Tongue (tissue), 2 donors: ENCODE data around the gene PCDHGA12. TPM values are rescaled to one million over a fixed set of nuclear protein-coding genes. Genes with fewer than 3 reads are reported as not detected.
A peak's percentile ranks its signal among the peaks of the same experiment; 100 is the strongest.
"Not testable (repeated sequence)": the region's sequence is repeated elsewhere in the genome, so short reads cannot be mapped to it uniquely, and the experiment has no call there.

Experiments
- DNase-seq: peaks from one replicate; pipeline ENCODE4 v3.0.0-alpha.2; 2015
- total RNA-seq: library from RNA; depleted of rRNA; stranded (reverse); fragments of >200 nt; gene quantifications from one replicate; pipeline ENCODE4 v1.2.3, GENCODE V29; 2014

Gene PCDHGA12
- total RNA-seq, 1 donor from 2014 or later = 5.1 TPM

GRCh38 chr5:141407790-141408505 lies 22.4 kb upstream of the PCDHGA12 start, which contains the start of gene PCDHGB6:
Gene PCDHGB6, plus strand, starts transcription at chr5:141408021. Its CDS starts 182 bp downstream, at chr5:141408203.
- peak; percentile 50 for DNase-seq

- DNase-seq = no peak
These were observed 20.6 kb upstream of the PCDHGA12 start for GRCh38 chr5:141409598-141410306.

- DNase-seq = no peak
These were observed 18.7 kb upstream of the PCDHGA12 start for GRCh38 chr5:141411575-141411974.

GRCh38 chr5:141412854-141413539 lies 17.3 kb upstream of the PCDHGA12 start, which contains the start of gene PCDHGA10:
Gene PCDHGA10, plus strand, starts transcription at chr5:141412987. Its CDS starts 189 bp downstream, at chr5:141413176.
- peak; percentile 39 for DNase-seq

- DNase-seq = no peak
These were observed 16.7 kb upstream of the PCDHGA12 start for GRCh38 chr5:141413540-141414069.

- DNase-seq = not testable (repeated sequence)
These were observed 15.6 kb upstream of the PCDHGA12 start for GRCh38 chr5:141414548-141415274.

GRCh38 chr5:141415275-141415618 lies 15.1 kb upstream of the PCDHGA12 start:
- DNase-seq = not testable (repeated sequence)

- DNase-seq = peak; percentile 64
These were observed 12.7 kb upstream of the PCDHGA12 start, which contains the start of gene PCDHGB7 for GRCh38 chr5:141417494-141418172. Gene PCDHGB7, plus strand, starts transcription at chr5:141417677. Its CDS starts 183 bp downstream, at chr5:141417860.

GRCh38 chr5:141419074-141419880 lies 11.0 kb upstream of the PCDHGA12 start:
- no peak for DNase-seq

GRCh38 chr5:141420855-141421488 lies 9.3 kb upstream of the PCDHGA12 start, which contains the start of gene PCDHGA11:
Gene PCDHGA11, plus strand, starts transcription at chr5:141421051. Its CDS starts 177 bp downstream, at chr5:141421228.
- DNase-seq = peak; percentile 37

- DNase-seq = no peak
These were observed 8.8 kb upstream of the PCDHGA12 start for GRCh38 chr5:141421489-141421855.

GRCh38 chr5:141422742-141423291 lies 7.5 kb upstream of the PCDHGA12 start:
- DNase-seq = no peak

GRCh38 chr5:141427783-141428426 lies 2.4 kb upstream of the PCDHGA12 start:
- DNase-seq = no peak

- no peak for DNase-seq
These were observed 979 bp downstream of the PCDHGA12 start for GRCh38 chr5:141431286-141431685.

- not testable (repeated sequence) for DNase-seq
These were observed 2.0 kb downstream of the PCDHGA12 start for GRCh38 chr5:141432308-141432707.

GRCh38 chr5:141432726-141433125 lies 2.4 kb downstream of the PCDHGA12 start:
- not testable (repeated sequence) for DNase-seq

GRCh38 chr5:141434006-141434405 lies 3.7 kb downstream of the PCDHGA12 start:
- no peak for DNase-seq

GRCh38 chr5:141437221-141437620 lies 6.9 kb downstream of the PCDHGA12 start:
- no peak for DNase-seq
